HepG2 (cell line): ENCODE data around the gene TUFM. TPM values are rescaled to one million over a fixed set of nuclear protein-coding genes. Genes with fewer than 3 reads are reported as not detected.

ENCODE experiments used
- GABPB1 ChIP-seq: IDR thresholded peaks from 2 replicates; pipeline ENCODE4 v1.6.1; 2016; ENCODE audit warnings: mild to moderate bottlenecking, missing genetic modification reagents, moderate library complexity, missing compliant biosample characterization
- HIVEP1 ChIP-seq: sonication (generic); formaldehyde crosslinking; IDR thresholded peaks from 2 replicates; pipeline ENCODE4 v1.4.0; 2020; ENCODE audit warnings: mild to moderate bottlenecking, missing genetic modification reagents
- HOXA3 ChIP-seq: sonication (generic); formaldehyde crosslinking; IDR thresholded peaks from 2 replicates; pipeline ENCODE4 v1.5.0; 2020; ENCODE audit warnings: missing genetic modification reagents
- MAF1 ChIP-seq: sonication (generic); formaldehyde crosslinking; IDR thresholded peaks from 2 replicates; pipeline ENCODE4 v1.5.0; 2020; ENCODE audit warnings: missing genetic modification reagents, borderline replicate concordance
- NFATC3 ChIP-seq: sonication (generic); formaldehyde crosslinking; IDR thresholded peaks from 2 replicates; pipeline ENCODE4 v1.5.1; 2020; ENCODE audit warnings: mild to moderate bottlenecking, missing genetic modification reagents
- NRL ChIP-seq: sonication (generic); formaldehyde crosslinking; IDR thresholded peaks from 2 replicates; pipeline ENCODE4 v1.5.0; 2020; ENCODE audit warnings: missing genetic modification reagents, mild to moderate bottlenecking, moderate library complexity, borderline replicate concordance
- RBFOX2 ChIP-seq: fragments of 200-400 bp; formaldehyde crosslinking; IDR thresholded peaks from 2 replicates; pipeline ENCODE4 v1.6.1; 2017; ENCODE audit warnings: low read depth, mild to moderate bottlenecking, low read length
- SMC3 ChIP-seq: IDR thresholded peaks from 2 replicates; pipeline ENCODE4 v1.6.1; 2011; ENCODE audit warnings: low read length, improper control_type of control experiment
- TEAD3 ChIP-seq: optimal IDR thresholded peaks from 2 replicates; pipeline ENCODE3; 2016; ENCODE audit warnings: borderline replicate concordance
- ZBTB38 ChIP-seq: sonication (generic); formaldehyde crosslinking; IDR thresholded peaks from 2 replicates; pipeline ENCODE4 v1.5.1; 2020; ENCODE audit warnings: mild to moderate bottlenecking, missing genetic modification reagents
- ZNF350 ChIP-seq: sonication (generic); formaldehyde crosslinking; IDR thresholded peaks from 2 replicates; pipeline ENCODE4 v1.4.0; 2020; ENCODE audit warnings: mild to moderate bottlenecking, low read depth, missing genetic modification reagents, borderline replicate concordance
- ZNF44 ChIP-seq: sonication (generic); formaldehyde crosslinking; IDR thresholded peaks from 2 replicates; pipeline ENCODE4 v1.5.1; 2020; ENCODE audit warnings: mild to moderate bottlenecking, missing genetic modification reagents
- ZNF879 ChIP-seq: sonication (generic); formaldehyde crosslinking; IDR thresholded peaks from 2 replicates; pipeline ENCODE4 v1.8.1; 2023; ENCODE audit warnings: missing genetic modification reagents
- polyA plus RNA-seq, 8 experiments: library from polyadenylated mRNA; depleted of rRNA in 3 of 8; stranded (reverse) in 7 of 8; unstranded in 1 of 8; fragments of >200 nt; fragmentation: Illumina TruSeq in 4 of 8; extraction: Trizol in 4 of 8; gene quantifications; 2 replicates each; pipeline versions ENCODE4 v1.2.1 to v1.2.3, GENCODE V29; 2011 to 2016; ENCODE audit warnings: low read depth in 4 of 8, missing spikeins in 1 of 8, mixed read lengths in 1 of 8; ENCODE audit not compliant: insufficient read depth in 1 of 8
- total RNA-seq, 5 experiments: library from RNA; depleted of rRNA; stranded (reverse); fragments of >200 nt; fragmentation: Illumina TruSeq; extraction: Trizol; gene quantifications; 2 replicates each; pipeline ENCODE4 v1.2.3, GENCODE V29; 2016; ENCODE audit warnings: low read depth in 1 of 5
- TF ChIP-seq, protein P1 (sequence below): sonication (generic); formaldehyde crosslinking; IDR thresholded peaks from 2 replicates; pipeline ENCODE4 v1.5.1; 2020; ENCODE audit warnings: mild to moderate bottlenecking, missing genetic modification reagents, moderate library complexity
- TF ChIP-seq, protein P2 (sequence below): sonication (generic); formaldehyde crosslinking; IDR thresholded peaks from 2 replicates; pipeline ENCODE4 v1.4.0; 2020; ENCODE audit warnings: missing genetic modification reagents
- TF ChIP-seq, protein P3 (sequence below): sonication (generic); formaldehyde crosslinking; IDR thresholded peaks from 2 replicates; pipeline ENCODE4 v1.5.1; 2020; ENCODE audit warnings: missing genetic modification reagents, mild to moderate bottlenecking, borderline replicate concordance
- TF ChIP-seq, protein P4 (sequence below): IDR thresholded peaks from 2 replicates; pipeline ENCODE4 v1.6.1; 2016; ENCODE audit warnings: missing compliant biosample characterization, missing genetic modification reagents, borderline replicate concordance

TUFM gene
- total and polyA plus RNA-seq, 2 of the 13 experiments (the other 11 are each of a cell fraction or from before 2014, with no cell fraction given): 206 to 298 TPM

DNA sequence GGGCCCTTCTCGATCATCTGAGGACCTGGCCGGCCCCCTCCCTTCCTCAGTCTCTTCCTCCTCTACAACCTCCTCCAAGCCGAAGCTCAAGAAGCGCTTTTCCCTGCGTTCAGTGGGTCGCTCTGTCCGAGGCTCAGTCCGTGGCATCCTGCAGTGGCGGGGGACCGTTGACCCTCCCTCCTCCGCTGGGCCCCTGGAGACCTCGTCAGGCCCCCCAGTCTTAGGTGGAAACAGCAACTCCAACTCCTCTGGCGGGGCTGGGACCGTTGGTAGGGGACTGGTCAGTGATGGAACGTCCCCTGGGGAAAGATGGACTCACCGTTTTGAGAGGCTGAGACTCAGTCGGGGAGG lies 20.3 kb upstream of the TUFM start (continued):
- TF ChIP-seq, protein P1, sequence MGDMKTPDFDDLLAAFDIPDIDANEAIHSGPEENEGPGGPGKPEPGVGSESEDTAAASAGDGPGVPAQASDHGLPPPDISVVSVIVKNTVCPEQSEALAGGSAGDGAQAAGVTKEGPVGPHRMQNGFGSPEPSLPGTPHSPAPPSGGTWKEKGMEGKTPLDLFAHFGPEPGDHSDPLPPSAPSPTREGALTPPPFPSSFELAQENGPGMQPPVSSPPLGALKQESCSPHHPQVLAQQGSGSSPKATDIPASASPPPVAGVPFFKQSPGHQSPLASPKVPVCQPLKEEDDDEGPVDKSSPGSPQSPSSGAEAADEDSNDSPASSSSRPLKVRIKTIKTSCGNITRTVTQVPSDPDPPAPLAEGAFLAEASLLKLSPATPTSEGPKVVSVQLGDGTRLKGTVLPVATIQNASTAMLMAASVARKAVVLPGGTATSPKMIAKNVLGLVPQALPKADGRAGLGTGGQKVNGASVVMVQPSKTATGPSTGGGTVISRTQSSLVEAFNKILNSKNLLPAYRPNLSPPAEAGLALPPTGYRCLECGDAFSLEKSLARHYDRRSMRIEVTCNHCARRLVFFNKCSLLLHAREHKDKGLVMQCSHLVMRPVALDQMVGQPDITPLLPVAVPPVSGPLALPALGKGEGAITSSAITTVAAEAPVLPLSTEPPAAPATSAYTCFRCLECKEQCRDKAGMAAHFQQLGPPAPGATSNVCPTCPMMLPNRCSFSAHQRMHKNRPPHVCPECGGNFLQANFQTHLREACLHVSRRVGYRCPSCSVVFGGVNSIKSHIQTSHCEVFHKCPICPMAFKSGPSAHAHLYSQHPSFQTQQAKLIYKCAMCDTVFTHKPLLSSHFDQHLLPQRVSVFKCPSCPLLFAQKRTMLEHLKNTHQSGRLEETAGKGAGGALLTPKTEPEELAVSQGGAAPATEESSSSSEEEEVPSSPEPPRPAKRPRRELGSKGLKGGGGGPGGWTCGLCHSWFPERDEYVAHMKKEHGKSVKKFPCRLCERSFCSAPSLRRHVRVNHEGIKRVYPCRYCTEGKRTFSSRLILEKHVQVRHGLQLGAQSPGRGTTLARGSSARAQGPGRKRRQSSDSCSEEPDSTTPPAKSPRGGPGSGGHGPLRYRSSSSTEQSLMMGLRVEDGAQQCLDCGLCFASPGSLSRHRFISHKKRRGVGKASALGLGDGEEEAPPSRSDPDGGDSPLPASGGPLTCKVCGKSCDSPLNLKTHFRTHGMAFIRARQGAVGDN (CRISPR knock-in tag): peak; percentile 40
- peak; percentile 61; the same call in 1 of the 2 replicates for TF ChIP-seq HIVEP1
- peak; percentile 68 for TF ChIP-seq ZBTB38 (CRISPR knock-in tag)
- no peak for TF ChIP-seq RBFOX2
- TF ChIP-seq SMC3: no peak
- TF ChIP-seq MAF1 (CRISPR knock-in tag): no peak
- TF ChIP-seq GABPB1 (CRISPR knock-in tag): 0 out of 2 replicates have a peak, but pooled peaks have one; percentile 25
- TF ChIP-seq ZNF879 (CRISPR knock-in tag): no peak
- TF ChIP-seq, protein P2, sequence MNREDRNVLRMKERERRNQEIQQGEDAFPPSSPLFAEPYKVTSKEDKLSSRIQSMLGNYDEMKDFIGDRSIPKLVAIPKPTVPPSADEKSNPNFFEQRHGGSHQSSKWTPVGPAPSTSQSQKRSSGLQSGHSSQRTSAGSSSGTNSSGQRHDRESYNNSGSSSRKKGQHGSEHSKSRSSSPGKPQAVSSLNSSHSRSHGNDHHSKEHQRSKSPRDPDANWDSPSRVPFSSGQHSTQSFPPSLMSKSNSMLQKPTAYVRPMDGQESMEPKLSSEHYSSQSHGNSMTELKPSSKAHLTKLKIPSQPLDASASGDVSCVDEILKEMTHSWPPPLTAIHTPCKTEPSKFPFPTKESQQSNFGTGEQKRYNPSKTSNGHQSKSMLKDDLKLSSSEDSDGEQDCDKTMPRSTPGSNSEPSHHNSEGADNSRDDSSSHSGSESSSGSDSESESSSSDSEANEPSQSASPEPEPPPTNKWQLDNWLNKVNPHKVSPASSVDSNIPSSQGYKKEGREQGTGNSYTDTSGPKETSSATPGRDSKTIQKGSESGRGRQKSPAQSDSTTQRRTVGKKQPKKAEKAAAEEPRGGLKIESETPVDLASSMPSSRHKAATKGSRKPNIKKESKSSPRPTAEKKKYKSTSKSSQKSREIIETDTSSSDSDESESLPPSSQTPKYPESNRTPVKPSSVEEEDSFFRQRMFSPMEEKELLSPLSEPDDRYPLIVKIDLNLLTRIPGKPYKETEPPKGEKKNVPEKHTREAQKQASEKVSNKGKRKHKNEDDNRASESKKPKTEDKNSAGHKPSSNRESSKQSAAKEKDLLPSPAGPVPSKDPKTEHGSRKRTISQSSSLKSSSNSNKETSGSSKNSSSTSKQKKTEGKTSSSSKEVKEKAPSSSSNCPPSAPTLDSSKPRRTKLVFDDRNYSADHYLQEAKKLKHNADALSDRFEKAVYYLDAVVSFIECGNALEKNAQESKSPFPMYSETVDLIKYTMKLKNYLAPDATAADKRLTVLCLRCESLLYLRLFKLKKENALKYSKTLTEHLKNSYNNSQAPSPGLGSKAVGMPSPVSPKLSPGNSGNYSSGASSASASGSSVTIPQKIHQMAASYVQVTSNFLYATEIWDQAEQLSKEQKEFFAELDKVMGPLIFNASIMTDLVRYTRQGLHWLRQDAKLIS: no peak
- TF ChIP-seq TEAD3 (CRISPR knock-in tag): no peak
- TF ChIP-seq NRL (CRISPR knock-in tag): peak; percentile 66; the same call in 1 of the 2 replicates
- TF ChIP-seq, protein P3, sequence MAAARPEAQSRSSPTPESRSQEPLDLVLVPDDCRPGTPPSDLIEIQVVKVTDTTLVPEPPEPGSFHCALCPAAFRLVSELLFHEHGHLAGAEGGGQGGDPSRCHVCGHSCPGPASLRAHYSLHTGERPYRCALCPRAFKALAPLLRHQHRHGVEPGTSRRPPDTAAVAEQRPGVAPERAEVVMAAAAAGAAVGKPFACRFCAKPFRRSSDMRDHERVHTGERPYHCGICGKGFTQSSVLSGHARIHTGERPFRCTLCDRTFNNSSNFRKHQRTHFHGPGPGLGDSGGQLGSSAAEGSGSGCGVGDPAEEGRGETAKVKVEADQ (CRISPR knock-in tag): no peak
- 0 out of 2 replicates have a peak, but pooled peaks have one; percentile 45 for TF ChIP-seq ZNF350 (CRISPR knock-in tag)
- TF ChIP-seq ZNF44 (CRISPR knock-in tag): no peak
- 0 out of 2 replicates have a peak, but pooled peaks have one; percentile 5 for TF ChIP-seq HOXA3 (CRISPR knock-in tag)
- TF ChIP-seq, protein P4, sequence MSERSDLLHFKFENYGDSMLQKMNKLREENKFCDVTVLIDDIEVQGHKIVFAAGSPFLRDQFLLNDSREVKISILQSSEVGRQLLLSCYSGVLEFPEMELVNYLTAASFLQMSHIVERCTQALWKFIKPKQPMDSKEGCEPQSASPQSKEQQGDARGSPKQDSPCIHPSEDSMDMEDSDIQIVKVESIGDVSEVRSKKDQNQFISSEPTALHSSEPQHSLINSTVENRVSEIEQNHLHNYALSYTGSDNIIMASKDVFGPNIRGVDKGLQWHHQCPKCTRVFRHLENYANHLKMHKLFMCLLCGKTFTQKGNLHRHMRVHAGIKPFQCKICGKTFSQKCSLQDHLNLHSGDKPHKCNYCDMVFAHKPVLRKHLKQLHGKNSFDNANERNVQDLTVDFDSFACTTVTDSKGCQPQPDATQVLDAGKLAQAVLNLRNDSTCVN (CRISPR knock-in tag): 0 out of 2 replicates have a peak, but pooled peaks have one; percentile 7
- TF ChIP-seq NFATC3 (CRISPR knock-in tag): no peak
